Astrocyte of the spinal cord (primary cell): Measurements from ENCODE around the gene GNL1.
"Not testable (repeated sequence)": the region's sequence is repeated elsewhere in the genome, so short reads cannot be mapped to it uniquely, and the experiment has no call there.

ENCODE experiments used
- DNase-seq: peaks from one replicate; pipeline ENCODE4 v3.0.0; 2011; ENCODE audit warnings: low read depth, low spot score
- H3K4me3 ChIP-seq: 2 replicates; pipeline ENCODE4 v1.5.1; 2011; ENCODE audit warnings: low read depth, mild to moderate bottlenecking, low read length, moderate library complexity
- in situ Hi-C: cut with HindIII; loops from 2 replicates; pipeline ENCODE4 v1.10.0; 2017; ENCODE audit warnings: low sequenced_read_pairs
- TF ChIP-seq, protein P1 (sequence below): IDR thresholded peaks from 2 replicates; pipeline ENCODE4 v1.5.1; 2012; ENCODE audit warnings: low read depth, mild to moderate bottlenecking, low read length, inconsistent platforms

GNL1 gene

DNA sequence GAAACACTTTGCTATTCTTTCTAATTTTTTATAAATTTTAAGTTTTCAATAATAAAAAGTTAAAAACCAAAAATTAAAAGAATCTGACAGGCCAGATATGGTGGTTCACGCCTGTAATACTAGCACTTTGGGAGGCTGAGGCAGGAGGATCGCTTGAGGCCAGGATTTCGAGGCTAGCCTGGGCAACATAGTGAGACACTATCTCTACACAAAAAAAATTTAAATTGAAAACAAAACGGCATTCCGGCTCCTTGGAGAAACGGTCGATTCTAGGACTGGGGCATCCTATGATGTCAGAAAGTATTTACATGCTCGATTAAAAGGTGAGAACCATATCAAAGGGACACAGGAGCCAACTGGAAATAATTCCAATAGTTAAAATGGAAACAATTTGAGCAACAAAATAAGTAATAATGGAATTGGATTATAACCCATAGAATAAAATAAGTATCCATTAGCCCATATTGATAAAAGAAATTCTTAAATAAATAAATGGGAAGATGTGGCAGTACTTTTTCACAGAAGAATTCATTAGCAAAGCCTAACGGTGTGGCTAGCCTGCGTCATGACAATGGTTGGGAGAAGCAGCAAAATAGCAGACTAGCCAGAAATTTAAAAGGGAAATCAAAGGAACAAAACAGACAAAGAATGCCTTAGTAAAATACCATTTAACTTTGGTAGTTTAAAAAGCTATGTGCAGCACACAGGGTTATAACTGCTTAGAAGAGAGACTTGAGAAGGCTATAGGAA lies 45.7 kb downstream of the GNL1 start:
- no peak overlapping the region for H3K4me3 ChIP-seq
- in situ Hi-C loops, result no loop called here
- no peak for DNase-seq

DNA sequence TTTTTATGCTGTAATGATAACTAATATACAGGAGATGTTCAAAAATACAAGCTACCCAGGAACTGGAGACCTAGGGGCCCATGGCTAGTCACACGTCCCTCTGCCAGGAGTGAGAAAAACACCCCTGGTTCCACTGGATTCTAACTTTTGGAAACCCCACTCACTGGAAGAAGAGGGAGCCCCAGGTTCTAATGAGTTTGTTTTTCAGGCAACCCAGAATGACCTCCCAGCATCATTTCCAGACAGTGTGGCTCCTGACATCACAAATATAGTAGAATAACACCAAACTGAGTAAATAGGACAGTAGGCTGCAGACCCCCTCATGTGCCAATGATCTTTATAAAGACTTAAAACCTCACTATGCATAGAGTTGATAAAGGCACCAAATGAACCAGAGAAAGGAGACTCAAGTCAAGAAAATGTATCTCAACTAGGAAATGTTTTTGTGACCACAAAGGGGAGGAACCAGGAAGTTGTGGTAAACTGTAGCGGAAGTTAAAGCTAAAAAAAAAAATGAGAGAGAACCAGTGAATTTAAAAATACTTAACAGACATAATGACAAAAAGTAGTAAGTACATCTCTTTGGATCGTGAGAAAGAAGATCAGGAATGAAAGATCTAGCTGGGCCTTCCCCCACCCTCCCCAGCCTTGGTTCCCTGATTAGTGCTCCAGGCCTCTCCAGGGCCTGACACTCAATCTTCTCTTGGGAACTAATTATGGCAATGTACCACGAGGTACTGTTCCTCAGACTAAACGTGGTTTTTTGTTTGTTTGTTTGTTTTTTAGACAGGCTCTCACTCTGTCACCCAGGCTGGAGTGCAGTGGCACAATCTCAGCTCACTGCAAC lies 47.2 kb downstream of the GNL1 start:
- no peak for DNase-seq
- in situ Hi-C loops, result no loop called here
- no peak overlapping the region for H3K4me3 ChIP-seq
- TF ChIP-seq, protein P1, sequence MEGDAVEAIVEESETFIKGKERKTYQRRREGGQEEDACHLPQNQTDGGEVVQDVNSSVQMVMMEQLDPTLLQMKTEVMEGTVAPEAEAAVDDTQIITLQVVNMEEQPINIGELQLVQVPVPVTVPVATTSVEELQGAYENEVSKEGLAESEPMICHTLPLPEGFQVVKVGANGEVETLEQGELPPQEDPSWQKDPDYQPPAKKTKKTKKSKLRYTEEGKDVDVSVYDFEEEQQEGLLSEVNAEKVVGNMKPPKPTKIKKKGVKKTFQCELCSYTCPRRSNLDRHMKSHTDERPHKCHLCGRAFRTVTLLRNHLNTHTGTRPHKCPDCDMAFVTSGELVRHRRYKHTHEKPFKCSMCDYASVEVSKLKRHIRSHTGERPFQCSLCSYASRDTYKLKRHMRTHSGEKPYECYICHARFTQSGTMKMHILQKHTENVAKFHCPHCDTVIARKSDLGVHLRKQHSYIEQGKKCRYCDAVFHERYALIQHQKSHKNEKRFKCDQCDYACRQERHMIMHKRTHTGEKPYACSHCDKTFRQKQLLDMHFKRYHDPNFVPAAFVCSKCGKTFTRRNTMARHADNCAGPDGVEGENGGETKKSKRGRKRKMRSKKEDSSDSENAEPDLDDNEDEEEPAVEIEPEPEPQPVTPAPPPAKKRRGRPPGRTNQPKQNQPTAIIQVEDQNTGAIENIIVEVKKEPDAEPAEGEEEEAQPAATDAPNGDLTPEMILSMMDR, result no peak

More for the DNA sequence above, 45.7 kb downstream of the GNL1 start:
- TF ChIP-seq, protein P1, result no peak

DNA sequence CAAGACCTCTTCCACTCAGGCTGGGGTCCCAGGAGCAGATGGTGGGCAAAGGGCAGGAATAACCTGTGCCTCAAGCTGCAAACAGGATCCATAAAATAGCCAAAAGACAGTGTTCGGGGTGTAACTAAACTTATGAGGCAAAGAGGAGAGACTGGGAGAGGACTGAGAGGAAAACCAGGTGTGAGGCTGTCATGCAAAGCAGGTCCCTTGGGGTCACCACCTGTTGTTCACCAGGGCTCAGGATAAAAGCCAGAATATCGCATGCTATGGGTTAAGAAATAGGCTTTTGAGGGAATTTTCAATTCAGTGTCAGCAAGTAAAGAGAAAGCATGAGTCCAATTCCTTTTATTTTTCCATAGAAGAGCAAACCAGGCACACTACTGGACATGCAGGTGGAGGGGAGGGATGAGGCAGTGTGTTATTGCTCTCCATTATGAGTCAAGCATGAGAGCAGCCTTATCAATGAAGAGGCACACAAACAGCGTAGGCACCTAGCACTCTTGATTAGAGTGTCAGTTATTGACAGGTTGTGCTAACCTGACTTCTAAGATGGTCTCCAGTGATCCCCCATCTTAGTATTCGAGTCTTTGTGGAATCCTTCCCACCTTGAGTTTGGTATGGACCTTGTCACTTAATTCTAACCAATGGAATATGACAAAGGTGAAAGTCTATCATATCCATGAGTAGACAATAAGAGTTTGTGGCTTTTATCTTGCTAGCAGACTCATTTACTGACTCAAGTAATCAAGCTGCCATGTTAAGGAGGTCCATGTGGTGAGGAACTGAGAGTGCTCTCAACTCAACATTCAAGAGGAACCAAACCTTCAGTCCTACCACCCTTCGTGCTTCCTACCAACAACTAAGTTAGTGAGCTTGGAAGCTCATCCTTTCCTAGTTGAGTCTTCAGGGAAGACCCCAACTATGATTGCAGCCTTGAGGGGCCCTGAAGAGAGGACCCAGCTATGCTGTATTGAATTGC lies 48.2 kb downstream of the GNL1 start:
- TF ChIP-seq, protein P1, result no peak
- no peak overlapping the region for H3K4me3 ChIP-seq
- DNase-seq, result no peak
- in situ Hi-C loops, result no loop called here

DNA sequence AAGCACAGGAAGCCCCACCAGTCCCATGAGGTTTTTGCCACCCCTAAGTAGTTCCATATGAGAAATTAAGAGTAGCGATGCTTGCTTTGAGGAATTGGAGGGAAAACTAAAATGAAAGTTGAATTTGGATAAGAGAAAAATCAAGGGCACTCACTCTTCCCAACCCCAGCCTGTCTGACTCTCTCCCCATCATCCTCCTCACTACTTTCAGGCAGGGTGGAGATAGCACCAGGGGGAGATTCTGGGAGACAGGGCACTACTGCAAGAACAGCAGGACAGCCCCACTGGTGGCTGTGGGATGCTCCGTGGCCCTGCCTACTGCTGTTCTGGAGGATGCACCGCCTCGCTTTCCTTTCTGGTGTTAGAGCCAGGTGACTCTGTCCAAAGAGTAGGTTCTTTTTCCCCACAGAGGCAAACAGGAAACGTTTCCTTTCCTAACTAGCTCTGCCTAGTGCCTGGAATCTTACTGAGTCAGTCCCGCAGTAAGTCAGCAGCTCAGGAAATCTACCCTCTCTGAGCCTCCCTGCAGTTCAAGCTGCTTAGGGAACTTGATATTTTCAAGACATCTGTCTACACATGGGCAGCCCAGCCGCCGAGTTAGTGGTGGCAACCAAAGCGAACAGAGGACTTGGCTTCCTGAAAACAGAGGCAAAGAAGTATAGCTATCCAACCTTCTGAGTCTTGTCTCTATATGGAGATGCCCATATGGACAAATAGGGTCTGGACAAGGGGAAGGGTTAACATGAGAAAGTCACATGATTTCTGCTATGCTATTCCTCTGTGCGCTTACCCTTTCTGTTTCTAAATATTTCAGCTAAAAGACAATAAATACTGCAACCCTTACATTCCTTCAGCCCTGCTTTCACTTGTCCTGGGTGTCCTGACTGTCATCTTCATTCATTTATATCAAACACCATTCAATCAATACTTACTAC lies 55.6 kb downstream of the GNL1 start:
- in situ Hi-C loops, result no loop called here
- DNase-seq, result peak; percentile 26
- TF ChIP-seq, protein P1, result no peak
- H3K4me3 ChIP-seq, result no peak overlapping the region

DNA sequence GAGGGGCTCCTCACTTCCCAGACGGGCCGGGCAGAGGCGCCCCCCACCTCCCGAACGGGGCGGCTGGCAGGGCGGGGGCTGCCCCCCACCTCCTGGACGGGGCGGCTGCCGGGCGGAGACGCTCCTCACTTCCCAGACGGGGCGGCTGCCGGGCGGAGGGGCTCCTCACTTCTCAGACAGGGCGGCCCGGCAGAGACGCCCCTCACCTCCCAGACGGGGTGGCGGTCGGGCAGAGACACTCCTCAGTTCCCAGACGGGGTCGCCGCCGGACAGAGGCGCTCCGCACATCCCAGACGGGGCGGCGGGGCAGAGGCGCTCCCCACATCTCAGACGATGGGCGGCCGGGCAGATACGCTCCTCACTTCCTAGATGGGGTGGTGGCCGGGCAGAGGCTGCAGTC lies 57.6 kb downstream of the GNL1 start:
- H3K4me3 ChIP-seq, DNase-seq, in situ Hi-C loops: not testable (repeated sequence)

DNA sequence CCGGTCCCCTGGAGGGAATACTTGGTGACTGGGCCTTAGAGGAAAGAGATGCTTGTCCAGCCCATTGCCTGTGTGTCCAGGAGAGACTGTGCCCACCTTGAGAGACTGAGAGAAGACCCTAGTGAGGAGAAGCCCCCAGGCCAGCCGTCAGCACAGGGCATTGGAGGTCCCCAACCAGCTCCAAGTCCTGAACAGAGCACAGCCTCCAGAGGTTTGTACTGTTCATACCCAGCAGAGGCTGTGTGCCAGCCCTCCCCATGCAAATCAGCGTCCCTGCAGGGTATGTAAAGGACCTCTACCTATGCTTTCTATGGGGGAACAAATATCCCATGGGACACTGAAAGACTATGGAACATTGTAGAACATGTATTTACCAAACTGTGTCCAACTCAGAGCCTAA lies 58.6 kb downstream of the GNL1 start:
- TF ChIP-seq, protein P1, result no peak
- H3K4me3 ChIP-seq, result no peak overlapping the region
- in situ Hi-C loops, result no loop called here
- DNase-seq, result no peak

DNA sequence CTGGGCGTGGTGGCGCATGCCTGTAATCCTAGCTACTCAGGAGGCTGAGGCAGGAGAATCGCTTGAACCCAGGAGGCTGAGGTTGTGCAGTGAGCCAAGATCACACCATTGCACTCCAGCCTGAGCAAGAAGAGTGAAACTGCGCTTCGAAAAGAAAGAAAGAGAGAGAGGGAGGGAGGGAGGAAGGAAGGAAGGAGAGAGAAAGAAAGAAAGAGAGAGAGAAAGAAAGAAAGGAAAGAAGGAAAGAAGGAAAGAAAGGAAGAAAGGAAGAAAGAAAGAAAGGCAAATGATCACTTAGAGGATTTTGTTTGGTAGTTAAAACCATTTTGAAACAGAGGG lies 59.1 kb downstream of the GNL1 start:
- H3K4me3 ChIP-seq, DNase-seq, in situ Hi-C loops: not testable (repeated sequence)
